T-helper 2 cell (primary cell): ENCODE data around the gene KRTAP4-8.
"Not testable (repeated sequence)": the region's sequence is repeated elsewhere in the genome, so short reads cannot be mapped to it uniquely, and the experiment has no call there.

Source experiments
- DNase-seq, 5 experiments: peaks; one replicate each; pipeline versions ENCODE4 v3.0.0 to v3.0.0-alpha.2; 2012 to 2022

Gene KRTAP4-8

GRCh38 chr17:41107941-41108450 lies 10.1 kb upstream of the KRTAP4-8 start:
- DNase-seq, result no peak

DNA sequence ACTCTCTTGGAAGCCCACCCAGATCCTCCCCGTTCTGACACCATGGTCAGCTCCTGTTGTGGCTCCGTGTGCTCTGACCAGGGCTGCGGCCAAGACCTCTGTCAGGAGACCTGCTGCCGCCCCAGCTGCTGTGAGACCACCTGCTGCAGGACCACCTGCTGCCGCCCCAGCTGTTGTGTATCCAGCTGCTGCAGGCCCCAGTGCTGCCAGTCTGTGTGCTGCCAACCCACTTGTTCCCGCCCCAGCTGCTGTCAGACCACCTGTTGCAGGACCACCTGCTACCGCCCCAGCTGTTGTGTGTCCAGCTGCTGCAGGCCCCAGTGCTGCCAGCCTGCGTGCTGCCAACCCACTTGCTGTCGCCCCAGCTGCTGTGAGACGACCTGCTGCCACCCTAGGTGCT lies 7.4 kb upstream of the KRTAP4-8 start, which contains the start of gene KRTAP4-9:
Gene KRTAP4-9, plus strand, starts transcription at position 43 of the 400 bp plus-strand sequence. Its CDS starts 0 bp downstream, at position 43.
- not testable (repeated sequence) for DNase-seq

DNA sequence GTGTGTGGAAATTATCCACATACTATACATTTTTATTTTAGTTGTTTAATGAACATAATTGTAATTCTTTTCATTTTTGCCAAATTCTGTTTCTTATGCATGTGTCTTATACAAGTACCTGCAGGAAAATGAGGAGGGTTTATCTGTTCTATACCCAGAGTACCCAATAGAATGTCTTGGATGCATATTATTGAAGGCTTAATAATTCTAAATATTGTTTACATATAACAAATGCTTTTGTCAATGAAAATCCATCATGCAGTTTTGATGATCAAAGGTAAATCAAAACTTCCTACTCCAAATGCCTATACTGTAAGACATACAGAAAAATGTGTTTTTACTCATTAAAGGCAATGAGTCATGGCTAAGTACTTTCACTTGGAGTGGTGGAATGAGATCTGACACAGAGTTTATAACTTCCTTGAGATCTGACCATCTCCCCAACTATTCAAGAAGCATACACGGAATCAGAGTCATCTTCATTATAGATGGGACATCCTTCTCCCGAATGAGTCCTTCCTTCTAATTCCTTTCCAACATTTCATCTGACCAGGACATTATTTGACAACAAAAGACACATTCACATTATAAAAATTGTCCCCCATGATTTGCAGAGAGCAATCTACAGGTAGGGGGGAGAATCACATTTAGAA lies 6.6 kb upstream of the KRTAP4-8 start:
- DNase-seq, result not testable (repeated sequence)

GRCh38 chr17:41103896-41104295 lies 6.0 kb upstream of the KRTAP4-8 start:
- no peak for DNase-seq

DNA sequence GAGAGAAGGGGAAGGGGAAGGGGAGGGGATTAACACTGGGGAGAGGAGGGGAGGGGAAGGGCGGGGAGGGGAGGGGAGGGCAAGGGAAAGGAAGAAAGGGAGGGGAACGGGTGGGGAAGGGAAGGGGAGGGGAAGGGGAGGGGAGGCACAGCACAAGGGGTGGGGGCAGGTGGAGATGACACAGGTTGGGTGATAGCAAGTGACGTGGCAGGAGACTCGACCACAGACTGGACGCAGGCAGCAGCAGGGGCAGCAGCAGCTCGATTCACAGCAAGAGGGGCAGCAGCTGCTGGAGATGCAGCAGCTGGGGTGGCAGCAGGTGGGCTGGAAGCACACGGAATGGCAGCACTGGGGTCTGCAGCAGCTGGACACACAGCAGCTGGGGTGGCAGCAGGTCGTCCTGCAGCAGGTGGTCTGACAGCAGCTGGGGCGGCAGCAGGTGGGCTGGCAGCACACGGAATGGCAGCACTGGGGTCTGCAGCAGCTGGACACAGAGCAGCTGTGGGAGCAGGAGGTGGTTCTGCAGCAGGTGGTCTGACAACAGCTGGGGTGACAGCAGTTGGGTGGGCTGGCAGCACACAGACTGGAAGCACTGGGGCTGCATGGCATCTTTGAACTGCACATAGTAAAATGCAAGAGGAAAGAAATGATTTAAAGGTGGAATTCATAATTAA lies 3.8 kb upstream of the KRTAP4-8 start, which contains the start of gene KRTAP4-16:
Gene KRTAP4-16, minus strand, starts transcription at position 624 of the 674 bp plus-strand sequence. Its CDS starts 0 bp downstream, at position 624.
- DNase-seq, result no peak

- not testable (repeated sequence) for DNase-seq
Observed at GRCh38 chr17:41099682-41100480, 1.9 kb upstream of the KRTAP4-8 start.

DNA sequence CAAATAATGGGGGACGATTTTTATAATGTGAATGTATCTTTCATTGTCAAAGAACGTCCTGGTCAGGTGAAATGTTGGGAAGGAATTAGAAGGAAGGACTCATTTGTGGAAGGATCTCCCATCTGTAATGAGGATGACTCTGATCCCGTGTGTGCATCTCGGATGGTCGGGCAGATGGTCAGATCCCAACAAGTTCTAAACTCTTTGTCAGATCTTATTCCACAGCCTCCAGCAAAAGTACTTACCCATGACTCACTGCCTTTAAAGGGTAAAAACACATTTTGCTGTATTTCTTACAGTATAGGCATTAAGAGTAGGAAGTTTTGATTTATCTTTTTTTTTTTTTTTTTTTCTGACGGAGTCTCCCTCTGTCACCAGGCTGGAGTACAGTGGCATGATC lies 539 bp upstream of the KRTAP4-8 start:
- no peak for DNase-seq

GRCh38 chr17:41096055-41096454 lies 1.9 kb downstream of the KRTAP4-8 start:
- DNase-seq, result no peak

GRCh38 chr17:41088760-41089352 lies 9.1 kb downstream of the KRTAP4-8 start:
- DNase-seq, result not testable (repeated sequence)

DNA sequence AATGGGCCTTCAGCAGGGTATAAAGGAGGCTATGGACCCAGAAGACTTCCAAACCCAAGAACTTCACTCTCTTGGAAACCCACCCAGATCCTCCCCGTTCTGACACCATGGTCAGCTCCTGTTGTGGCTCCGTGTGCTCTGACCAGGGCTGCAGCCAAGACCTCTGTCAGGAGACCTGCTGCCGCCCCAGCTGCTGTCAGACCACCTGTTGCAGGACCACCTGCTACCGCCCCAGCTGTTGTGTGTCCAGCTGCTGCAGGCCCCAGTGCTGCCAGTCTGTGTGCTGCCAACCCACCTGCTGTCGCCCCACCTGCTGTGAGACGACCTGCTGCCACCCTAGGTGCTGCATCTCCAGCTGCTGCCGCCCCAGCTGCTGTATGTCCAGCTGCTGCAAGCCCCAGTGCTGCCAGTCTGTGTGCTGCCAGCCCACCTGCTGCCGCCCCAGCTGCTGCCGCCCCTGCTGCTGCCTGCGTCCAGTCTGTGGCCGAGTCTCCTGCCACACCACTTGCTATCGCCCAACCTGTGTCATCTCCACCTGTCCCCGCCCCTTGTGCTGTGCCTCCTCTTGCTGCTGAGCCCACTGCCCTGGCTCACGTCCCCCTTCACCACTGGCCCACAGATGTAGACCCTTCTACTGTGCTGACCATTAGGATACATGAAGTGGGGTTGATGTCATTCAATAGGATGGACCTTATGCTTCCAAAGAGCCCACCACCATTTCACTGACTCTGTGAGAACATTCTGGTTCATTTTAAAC lies 13.7 kb downstream of the KRTAP4-8 start, which contains the start of gene KRTAP4-7:
Gene KRTAP4-7, plus strand, starts transcription at position 51 of the 757 bp plus-strand sequence. Its CDS starts 57 bp downstream, at position 108.
- DNase-seq, result not testable (repeated sequence)

GRCh38 chr17:41083427-41083826 lies 14.5 kb downstream of the KRTAP4-8 start:
- DNase-seq, result not testable (repeated sequence)

- no peak for DNase-seq
Observed at GRCh38 chr17:41082626-41083025, 15.3 kb downstream of the KRTAP4-8 start.

DNA sequence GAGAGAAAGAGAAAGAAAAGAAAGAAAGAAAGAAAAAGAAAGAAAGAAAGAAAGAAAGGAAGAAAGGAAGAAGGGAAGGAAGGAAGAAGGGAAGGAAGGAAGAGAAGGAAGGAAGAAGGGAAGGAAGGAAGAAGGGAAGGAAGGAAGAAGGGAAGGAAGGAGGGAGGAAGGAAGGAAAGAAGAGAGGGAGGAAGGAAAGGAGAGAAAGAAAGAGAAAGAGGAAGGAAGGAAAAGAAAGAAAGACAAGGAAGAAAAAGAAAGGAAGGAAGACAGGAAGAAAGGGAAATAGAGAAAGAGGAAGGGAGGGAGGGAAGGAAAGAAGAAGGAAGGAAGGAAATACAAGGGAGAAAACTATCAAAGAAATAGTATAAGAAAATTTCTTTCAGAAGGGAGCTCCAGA lies 21.2 kb downstream of the KRTAP4-8 start:
- no peak for DNase-seq

DNA sequence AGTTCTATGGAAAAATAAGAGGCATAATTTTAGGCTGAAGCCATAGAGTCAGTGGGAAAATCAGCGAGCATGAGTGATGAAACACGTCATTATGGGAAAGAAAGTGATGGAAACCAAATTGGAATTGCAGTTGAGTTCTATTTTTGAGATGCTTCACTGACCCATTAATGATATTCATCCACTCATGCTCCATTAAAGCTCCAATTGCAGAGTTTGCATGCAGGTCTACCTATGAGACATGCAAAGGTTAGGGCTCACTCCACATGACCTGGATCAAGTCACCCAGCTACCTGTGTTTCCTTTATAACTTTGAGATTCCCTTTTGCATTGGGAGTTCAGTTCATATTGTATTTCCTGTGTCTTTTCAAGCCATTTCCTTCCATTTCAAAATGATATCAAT lies 24.3 kb downstream of the KRTAP4-8 start:
- DNase-seq, result no peak

DNA sequence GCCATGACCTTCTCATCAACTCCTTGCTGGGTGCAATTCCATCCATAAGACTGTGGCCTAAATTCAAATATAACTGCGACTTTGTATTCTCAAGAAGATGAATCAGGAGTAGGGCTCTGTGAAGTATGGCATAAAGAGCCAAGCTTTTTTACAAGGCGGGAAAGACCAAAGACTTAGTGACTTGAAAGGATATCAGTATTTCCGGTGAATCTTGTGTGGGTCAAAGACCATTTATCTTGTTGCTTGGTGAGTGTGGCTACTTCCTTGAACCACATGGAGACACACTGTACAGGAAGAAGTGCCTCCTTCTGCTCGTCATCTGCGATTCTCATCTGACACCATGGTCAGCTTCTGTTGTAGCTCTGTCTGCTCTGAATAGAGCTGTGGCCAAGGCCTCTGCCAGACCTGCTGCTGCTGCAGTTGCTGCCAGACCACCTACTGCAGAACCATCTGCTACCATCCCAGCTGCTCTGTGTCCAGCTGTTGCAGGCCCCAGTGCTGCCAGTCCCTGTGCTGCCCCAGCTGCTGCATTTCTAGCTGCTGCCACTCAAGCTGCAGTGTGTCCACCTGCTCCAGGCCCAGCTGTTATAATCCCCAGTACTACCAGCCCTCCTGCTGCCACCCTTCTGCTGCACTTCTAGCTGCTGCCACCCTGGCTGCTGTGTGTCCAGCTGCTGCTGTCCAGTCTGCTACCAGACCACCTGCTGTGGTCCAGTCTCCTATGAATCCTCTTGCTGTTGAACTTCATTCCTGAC lies 26.2 kb downstream of the KRTAP4-8 start:
- no peak for DNase-seq

DNA sequence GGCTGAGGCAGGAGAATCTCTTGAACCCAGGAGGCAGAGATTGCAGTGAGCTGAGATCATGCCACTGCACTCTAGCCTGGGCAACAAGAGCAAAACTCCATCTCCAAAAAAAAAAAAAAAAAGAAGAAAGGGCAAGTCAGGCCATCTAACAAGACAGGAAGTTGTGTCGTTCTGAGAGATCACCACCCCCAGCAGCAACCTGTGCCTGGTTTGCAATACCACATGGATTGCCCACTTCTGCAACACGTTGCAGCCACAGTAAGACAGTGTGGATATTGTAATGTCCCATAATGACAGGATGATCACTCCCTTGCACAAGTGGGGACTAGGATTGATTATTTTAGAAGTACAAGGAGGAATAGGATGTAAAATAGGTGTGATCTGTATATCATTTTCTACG lies 28.9 kb downstream of the KRTAP4-8 start:
- DNase-seq, result no peak

- no peak for DNase-seq
Observed at GRCh38 chr17:41067281-41067680, 30.7 kb downstream of the KRTAP4-8 start.

- no peak for DNase-seq
Observed at GRCh38 chr17:41065829-41066624, 31.9 kb downstream of the KRTAP4-8 start, which contains the start of gene KRTAP2-4. Gene KRTAP2-4, minus strand, starts transcription at chr17:41065879. Its CDS starts 34 bp downstream, at chr17:41065845.

GRCh38 chr17:41065016-41065689 lies 32.8 kb downstream of the KRTAP4-8 start:
- DNase-seq, result not testable (repeated sequence)
